ENCODE results near the gene MCAT.

GRCh38 chr22:43185860-43186261, 42.7 kb upstream of the MCAT start:
- TF ChIP-seq EZH2 (IDR thresholded peaks at IDR 0.05; ENCODE audit: insufficient read depth, poor library complexity, severe bottlenecking) (no peak), EZH2phosphoT487 (IDR thresholded peaks at IDR 0.05; ENCODE audit: insufficient read depth, low read depth) (no peak)
